Iris pigment epithelial cell (primary cell): ENCODE measurements around the gene LAMA5.
A peak's percentile ranks its signal among the peaks of the same experiment; 100 is the strongest.

Source experiments
- DNase-seq: peaks from one replicate; pipeline ENCODE4 v3.0.0-alpha.2; 2011; ENCODE audit warnings: low read depth

LAMA5 gene, protein sequence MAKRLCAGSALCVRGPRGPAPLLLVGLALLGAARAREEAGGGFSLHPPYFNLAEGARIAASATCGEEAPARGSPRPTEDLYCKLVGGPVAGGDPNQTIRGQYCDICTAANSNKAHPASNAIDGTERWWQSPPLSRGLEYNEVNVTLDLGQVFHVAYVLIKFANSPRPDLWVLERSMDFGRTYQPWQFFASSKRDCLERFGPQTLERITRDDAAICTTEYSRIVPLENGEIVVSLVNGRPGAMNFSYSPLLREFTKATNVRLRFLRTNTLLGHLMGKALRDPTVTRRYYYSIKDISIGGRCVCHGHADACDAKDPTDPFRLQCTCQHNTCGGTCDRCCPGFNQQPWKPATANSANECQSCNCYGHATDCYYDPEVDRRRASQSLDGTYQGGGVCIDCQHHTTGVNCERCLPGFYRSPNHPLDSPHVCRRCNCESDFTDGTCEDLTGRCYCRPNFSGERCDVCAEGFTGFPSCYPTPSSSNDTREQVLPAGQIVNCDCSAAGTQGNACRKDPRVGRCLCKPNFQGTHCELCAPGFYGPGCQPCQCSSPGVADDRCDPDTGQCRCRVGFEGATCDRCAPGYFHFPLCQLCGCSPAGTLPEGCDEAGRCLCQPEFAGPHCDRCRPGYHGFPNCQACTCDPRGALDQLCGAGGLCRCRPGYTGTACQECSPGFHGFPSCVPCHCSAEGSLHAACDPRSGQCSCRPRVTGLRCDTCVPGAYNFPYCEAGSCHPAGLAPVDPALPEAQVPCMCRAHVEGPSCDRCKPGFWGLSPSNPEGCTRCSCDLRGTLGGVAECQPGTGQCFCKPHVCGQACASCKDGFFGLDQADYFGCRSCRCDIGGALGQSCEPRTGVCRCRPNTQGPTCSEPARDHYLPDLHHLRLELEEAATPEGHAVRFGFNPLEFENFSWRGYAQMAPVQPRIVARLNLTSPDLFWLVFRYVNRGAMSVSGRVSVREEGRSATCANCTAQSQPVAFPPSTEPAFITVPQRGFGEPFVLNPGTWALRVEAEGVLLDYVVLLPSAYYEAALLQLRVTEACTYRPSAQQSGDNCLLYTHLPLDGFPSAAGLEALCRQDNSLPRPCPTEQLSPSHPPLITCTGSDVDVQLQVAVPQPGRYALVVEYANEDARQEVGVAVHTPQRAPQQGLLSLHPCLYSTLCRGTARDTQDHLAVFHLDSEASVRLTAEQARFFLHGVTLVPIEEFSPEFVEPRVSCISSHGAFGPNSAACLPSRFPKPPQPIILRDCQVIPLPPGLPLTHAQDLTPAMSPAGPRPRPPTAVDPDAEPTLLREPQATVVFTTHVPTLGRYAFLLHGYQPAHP (N-terminal part only)

GRCh38 chr20:62367136-62367632 is at the start of gene LAMA5:
Gene LAMA5 (minus strand): TSS chr20:62367312. CDS start chr20:62367245, 67 bp downstream.
- DNase-seq = no peak

GRCh38 chr20:62415354-62416111 is 48.4 kb upstream of the LAMA5 start:
- no peak for DNase-seq

DNA sequence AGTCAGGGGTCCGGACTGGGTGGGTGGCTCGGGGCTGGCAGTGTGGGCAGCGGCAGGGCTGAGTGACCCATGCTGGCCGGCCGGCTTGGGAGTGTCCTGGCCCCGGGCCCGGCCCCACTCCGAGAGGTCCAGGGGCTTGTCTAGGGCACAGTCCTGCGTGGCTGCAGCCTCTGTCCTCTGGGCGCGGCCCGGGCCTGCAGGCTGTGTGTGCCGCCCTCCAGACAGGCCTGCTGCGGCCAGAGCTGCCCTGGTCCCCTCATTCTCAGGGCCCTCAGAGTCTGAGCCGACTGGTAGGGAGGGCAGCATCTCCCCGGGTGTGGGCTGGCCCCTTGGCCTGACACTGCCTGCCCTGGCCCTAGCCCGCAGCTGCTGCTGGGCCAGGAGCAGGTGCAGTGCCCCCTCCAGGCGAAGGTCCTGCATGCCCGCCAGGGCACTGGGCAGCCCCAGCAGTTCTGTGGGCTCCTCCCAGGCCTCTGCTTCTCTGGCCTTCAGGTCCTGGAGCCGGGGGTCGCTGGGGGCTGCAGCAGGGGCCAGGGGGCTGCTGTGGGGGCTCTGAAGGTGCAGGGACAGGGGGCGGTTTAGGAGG is 46.9 kb upstream of the LAMA5 start:
- no peak for DNase-seq

- DNase-seq = no peak
These were observed 46.0 kb upstream of the LAMA5 start for GRCh38 chr20:62413025-62413570.

GRCh38 chr20:62412194-62413024 is 45.3 kb upstream of the LAMA5 start:
- no peak for DNase-seq

DNA sequence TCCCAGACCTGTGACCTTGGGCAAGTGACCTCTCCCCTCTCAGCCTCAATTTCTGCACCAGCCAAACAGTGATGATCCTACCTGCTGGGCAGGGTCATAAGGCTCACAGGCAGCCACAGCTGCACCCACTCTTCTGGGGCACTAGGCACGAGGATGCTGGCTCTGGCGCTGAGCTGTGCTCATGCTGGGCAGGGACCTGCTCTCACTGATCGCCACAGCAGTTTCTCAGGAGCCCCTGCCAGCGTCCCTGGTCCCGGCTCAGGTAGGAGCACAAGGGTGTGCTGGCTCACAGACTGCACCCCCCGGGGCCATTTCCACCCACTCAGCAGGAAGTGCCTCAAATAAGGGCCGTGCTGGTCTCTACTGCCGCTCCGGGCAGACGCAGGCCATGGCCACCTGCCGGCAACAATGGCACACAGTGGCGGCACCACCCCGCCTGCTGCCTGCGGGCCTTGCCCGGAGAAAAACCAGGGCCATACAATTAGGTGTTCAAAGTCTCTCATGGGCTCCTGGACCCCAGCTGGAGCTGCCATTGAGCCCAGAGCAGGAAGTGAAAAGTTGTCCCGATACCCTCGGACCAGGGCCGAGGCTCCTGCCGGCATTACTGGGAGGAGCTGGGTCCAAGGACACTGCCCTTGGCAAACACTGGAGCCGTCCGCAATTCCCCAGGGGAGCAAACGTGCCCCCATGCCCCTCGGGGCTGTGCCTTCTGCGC is 44.5 kb upstream of the LAMA5 start:
- no peak for DNase-seq

GRCh38 chr20:62410746-62411478 is 43.8 kb upstream of the LAMA5 start:
- DNase-seq = no peak

- DNase-seq = peak; percentile 23
These were observed 43.0 kb upstream of the LAMA5 start for GRCh38 chr20:62409931-62410745.

GRCh38 chr20:62409086-62409853 is 42.2 kb upstream of the LAMA5 start:
- DNase-seq = no peak

GRCh38 chr20:62408640-62409039 is 41.5 kb upstream of the LAMA5 start:
- no peak for DNase-seq

DNA sequence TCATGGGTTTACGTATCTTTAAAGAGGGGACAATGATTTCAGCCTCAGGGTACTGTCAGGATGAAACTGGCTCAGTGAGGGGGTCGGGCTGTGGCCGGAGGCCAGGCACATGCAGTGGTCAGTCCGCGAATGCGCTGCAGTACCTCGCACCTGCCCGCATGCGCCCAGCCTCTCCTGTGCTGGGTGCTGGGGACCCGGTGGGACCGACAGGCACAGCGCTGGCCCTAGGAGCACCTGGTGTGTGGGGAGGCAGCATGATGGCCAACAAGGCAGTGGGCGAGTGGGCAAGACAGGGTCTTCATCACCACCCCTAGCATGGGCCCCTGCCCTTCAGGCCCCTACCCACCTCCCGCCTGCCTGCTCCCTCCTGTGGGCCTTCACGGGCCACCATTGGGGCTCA is 40.9 kb upstream of the LAMA5 start:
- DNase-seq = no peak

GRCh38 chr20:62407221-62407992 is 40.3 kb upstream of the LAMA5 start, which contains the start of gene CABLES2:
Gene CABLES2 (minus strand): TSS chr20:62407285. CDS start chr20:62407276, 9 bp downstream.
- DNase-seq = peak; percentile 95

GRCh38 chr20:62406635-62407176 is 39.6 kb upstream of the LAMA5 start:
- DNase-seq = no peak

GRCh38 chr20:62405981-62406513 is 38.9 kb upstream of the LAMA5 start:
- DNase-seq = no peak
